HL-60 (cell line): Measurements from ENCODE around the gene TSGA10.

ENCODE experiments used
- DNase-seq, 2 experiments: peaks; one replicate each; pipeline ENCODE4 v3.0.0-alpha.2; 2010 to 2020; ENCODE audit warnings: low read depth in 1 of 2, low spot score in 1 of 2
- H3K27ac ChIP-seq: fragments of 250-450 bp; sonication (Bioruptor Pico); replicated peaks from 2 replicates; pipeline ENCODE4 v1.5.1; 2020; ENCODE audit warnings: mild to moderate bottlenecking, moderate library complexity
- H3K27me3 ChIP-seq: fragments of 250-450 bp; sonication (Bioruptor Pico); 2 replicates; pipeline ENCODE4 v1.5.1; 2021; ENCODE audit warnings: mild to moderate bottlenecking, moderate library complexity; ENCODE audit not compliant: insufficient read depth, poor library complexity, severe bottlenecking
- H3K4me3 ChIP-seq: replicated peaks from 2 replicates; pipeline ENCODE4 v1.5.1; 2011; ENCODE audit warnings: mild to moderate bottlenecking, control low read depth, low read length; ENCODE audit not compliant: insufficient read depth
- CTCF ChIP-seq: IDR thresholded peaks from one replicate; pipeline ENCODE4 v1.5.1; 2011; ENCODE audit warnings: low read length, control low read depth, inconsistent platforms; ENCODE audit not compliant: insufficient read depth
- GABPA ChIP-seq: IDR thresholded peaks from 2 replicates; pipeline ENCODE4 v1.6.1; 2012; ENCODE audit warnings: low read depth
- POLR2AphosphoS5 ChIP-seq: IDR thresholded peaks from 2 replicates; pipeline ENCODE4 v1.6.1; 2012; ENCODE audit warnings: low read depth
- REST ChIP-seq: IDR thresholded peaks from 2 replicates; pipeline ENCODE4 v1.6.1; 2012; ENCODE audit warnings: low read depth; ENCODE audit not compliant: insufficient replicate concordance
- SPI1 ChIP-seq: IDR thresholded peaks from 2 replicates; pipeline ENCODE4 v1.6.1; 2012; ENCODE audit warnings: low read depth, mild to moderate bottlenecking, borderline replicate concordance

Gene TSGA10

GRCh38 chr2:98952966-98953365 lies 201.8 kb downstream of the TSGA10 start:
- Histone ChIP-seq H3K27ac (no peak overlapping the region), H3K4me3 (no peak overlapping the region), H3K27me3 (peaks cover 2% of the 10 kb centered on the region)
- TF ChIP-seq POLR2AphosphoS5 (no peak), CTCF (no peak), REST (no peak), GABPA (no peak), SPI1 (no peak)
- DNase-seq: no peak

- no peak for TF ChIP-seq CTCF
- no peak for DNase-seq
- Histone ChIP-seq H3K27ac (no peak overlapping the region), H3K27me3 (peaks cover 2% of the 10 kb centered on the region), H3K4me3 (no peak overlapping the region)
Measured at GRCh38 chr2:98948956-98949739, 205.6 kb downstream of the TSGA10 start.

- Histone ChIP-seq H3K27me3 (no peaks in the 10 kb centered on the region), H3K4me3 (no peak overlapping the region), H3K27ac (no peak overlapping the region)
- DNase-seq: no peak
- no peak for TF ChIP-seq REST
- no peak for TF ChIP-seq SPI1
- no peak for TF ChIP-seq CTCF
- no peak for TF ChIP-seq POLR2AphosphoS5
- no peak for TF ChIP-seq GABPA
Measured at GRCh38 chr2:98947554-98947953, 207.2 kb downstream of the TSGA10 start.
